HPDE6-E6E7 (cell line): ENCODE measurements around the gene CXCR1.
A peak's percentile ranks its signal among the peaks of the same experiment; 100 is the strongest.
"Not testable (repeated sequence)": the region's sequence is repeated elsewhere in the genome, so short reads cannot be mapped to it uniquely, and the experiment has no call there.

ENCODE experiments used
- DNase-seq: peaks from one replicate; pipeline ENCODE4 v3.0.0; 2011; ENCODE audit warnings: missing footprints; ENCODE audit errors: extremely low spot score

Gene CXCR1

GRCh38 chr2:218166791-218167190 lies at the start of gene CXCR1:
TSS of gene CXCR1 (minus strand) at chr2:218166962. CDS start at chr2:218165211, 1,751 bp downstream.
- peak; percentile 50 for DNase-seq

- no peak for DNase-seq
Observed at GRCh38 chr2:218216336-218216673, 49.5 kb upstream of the CXCR1 start.

- DNase-seq: no peak
Observed at GRCh38 chr2:218214116-218214515, 47.4 kb upstream of the CXCR1 start.

- DNase-seq: no peak
Observed at GRCh38 chr2:218209078-218209477, 42.3 kb upstream of the CXCR1 start.

- DNase-seq: no peak
Observed at GRCh38 chr2:218202266-218202665, 35.5 kb upstream of the CXCR1 start.

- no peak for DNase-seq
Observed at GRCh38 chr2:218196974-218197373, 30.2 kb upstream of the CXCR1 start.

GRCh38 chr2:218194880-218195279 lies 28.1 kb upstream of the CXCR1 start:
- DNase-seq: no peak

GRCh38 chr2:218193701-218194100 lies 26.9 kb upstream of the CXCR1 start:
- DNase-seq: no peak

- DNase-seq: no peak
Observed at GRCh38 chr2:218192902-218193430, 26.2 kb upstream of the CXCR1 start.

GRCh38 chr2:218188528-218188927 lies 21.8 kb upstream of the CXCR1 start:
- DNase-seq: no peak

- DNase-seq: no peak
Observed at GRCh38 chr2:218187296-218188015, 20.7 kb upstream of the CXCR1 start.

- DNase-seq: no peak
Observed at GRCh38 chr2:218186876-218187275, 20.1 kb upstream of the CXCR1 start.

- DNase-seq: peak; percentile 79
Observed at GRCh38 chr2:218186355-218186766, 19.6 kb upstream of the CXCR1 start.

GRCh38 chr2:218184331-218184730 lies 17.6 kb upstream of the CXCR1 start:
- DNase-seq: no peak

GRCh38 chr2:218180467-218181114 lies 13.8 kb upstream of the CXCR1 start:
- no peak for DNase-seq

- no peak for DNase-seq
Observed at GRCh38 chr2:218179782-218180181, 13.0 kb upstream of the CXCR1 start.

GRCh38 chr2:218172845-218173244 lies 6.1 kb upstream of the CXCR1 start:
- DNase-seq: no peak

- DNase-seq: not testable (repeated sequence)
Observed at GRCh38 chr2:218171744-218172143, 5.0 kb upstream of the CXCR1 start.

- DNase-seq: no peak
Observed at GRCh38 chr2:218169757-218170546, 3.2 kb upstream of the CXCR1 start.

- DNase-seq: peak; percentile 40
Observed at GRCh38 chr2:218168635-218169462, 2.1 kb upstream of the CXCR1 start.

- DNase-seq: no peak
Observed at GRCh38 chr2:218168016-218168415, 1.3 kb upstream of the CXCR1 start.

GRCh38 chr2:218162814-218163213 lies 3.9 kb downstream of the CXCR1 start:
- no peak for DNase-seq
